ENCODE measurements around the gene LRRC37A.
"Not testable (repeated sequence)": the region's sequence is repeated elsewhere in the genome, so short reads cannot be mapped to it uniquely, and the experiment has no call there.

LRRC37A gene

DNA sequence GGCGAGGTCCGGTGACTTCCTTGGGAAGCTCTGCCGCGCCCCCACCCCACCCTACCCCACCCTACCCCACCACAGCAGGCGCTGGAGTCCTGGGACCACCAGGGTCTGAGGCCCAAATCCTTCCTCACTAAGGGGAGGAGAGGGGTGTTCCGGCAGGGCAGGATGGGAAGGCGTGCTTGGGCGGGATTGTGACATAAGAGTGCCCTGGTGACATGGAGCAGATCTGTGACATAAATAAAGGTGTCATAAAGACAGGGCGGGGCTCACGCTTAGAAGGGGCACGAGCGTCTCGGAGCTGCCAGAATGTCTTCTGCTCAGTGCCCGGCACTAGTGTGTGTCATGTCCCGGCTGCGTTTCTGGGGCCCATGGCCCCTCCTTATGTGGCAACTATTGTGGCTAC, at the start of gene LRRC37A:
Gene LRRC37A, plus strand, starts transcription at position 301 of the 400 bp plus-strand sequence. Its CDS starts 3 bp downstream, at position 304.
- not testable (repeated sequence) for DNase-seq (ENCODE audit: low read depth in 2 of 2)

DNA sequence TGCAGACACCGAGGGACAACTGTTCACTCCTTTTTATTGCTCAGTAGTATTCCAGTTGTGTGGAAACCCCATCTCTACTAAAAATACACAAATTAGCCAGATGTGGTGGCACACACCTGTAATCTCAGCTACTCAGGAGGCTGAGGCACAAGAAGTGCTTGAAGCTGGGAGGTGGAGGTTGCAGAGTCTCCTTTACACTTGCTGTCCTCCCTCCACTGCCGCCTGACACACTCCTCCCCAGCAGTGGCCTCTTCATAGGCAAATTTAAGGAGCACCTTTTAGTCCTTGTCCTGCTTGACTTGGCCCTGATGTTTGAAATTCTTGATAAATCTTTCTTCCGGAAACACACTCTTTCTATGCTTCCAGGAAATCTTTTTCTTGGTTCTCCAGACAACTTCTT, 45.8 kb upstream of the LRRC37A start:
- not testable (repeated sequence) for DNase-seq (ENCODE audit: low read depth in 2 of 2)

DNA sequence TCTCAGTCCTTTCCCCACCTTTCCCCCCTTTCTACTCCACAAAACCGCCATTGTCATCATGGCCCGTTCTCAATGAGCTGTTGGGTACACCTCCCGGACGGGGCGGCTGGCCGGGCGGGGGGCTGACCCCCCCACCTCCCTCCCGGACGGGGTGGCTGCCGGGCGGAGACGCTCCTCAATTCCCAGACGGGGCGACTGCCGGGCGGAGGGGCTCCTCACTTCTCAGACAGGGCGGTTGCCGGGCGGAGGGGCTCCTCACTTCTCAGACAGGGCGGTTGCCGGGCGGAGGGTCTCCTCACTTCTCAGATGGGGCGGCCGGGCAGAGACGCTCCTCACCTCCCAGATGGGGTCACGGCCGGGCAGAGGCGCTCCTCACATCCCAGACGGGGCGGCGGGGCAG, 42.1 kb upstream of the LRRC37A start:
- not testable (repeated sequence) for DNase-seq (ENCODE audit: low read depth in 2 of 2)

DNA sequence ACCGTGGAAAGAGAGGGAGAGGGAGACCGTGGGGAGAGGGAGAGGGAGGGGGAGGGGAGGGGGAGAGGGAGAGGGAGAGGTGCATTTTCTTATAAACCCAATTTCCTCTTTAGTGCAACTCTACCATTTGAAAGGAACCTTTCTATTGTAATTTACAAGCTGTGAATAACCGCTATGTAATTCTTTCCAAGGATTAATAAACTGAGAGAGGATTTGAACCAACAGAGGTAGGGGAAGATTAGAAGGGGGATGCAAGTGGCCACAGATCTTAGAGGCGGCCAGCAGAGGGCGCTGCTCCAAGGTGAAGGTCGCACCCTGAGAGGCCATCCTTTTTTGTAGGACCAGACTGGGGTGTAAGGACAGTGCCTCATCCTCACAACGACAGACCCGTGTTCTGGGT, 41.2 kb upstream of the LRRC37A start:
- DNase-seq (ENCODE audit: low read depth in 2 of 2): peak; percentile 13 to 16

DNA sequence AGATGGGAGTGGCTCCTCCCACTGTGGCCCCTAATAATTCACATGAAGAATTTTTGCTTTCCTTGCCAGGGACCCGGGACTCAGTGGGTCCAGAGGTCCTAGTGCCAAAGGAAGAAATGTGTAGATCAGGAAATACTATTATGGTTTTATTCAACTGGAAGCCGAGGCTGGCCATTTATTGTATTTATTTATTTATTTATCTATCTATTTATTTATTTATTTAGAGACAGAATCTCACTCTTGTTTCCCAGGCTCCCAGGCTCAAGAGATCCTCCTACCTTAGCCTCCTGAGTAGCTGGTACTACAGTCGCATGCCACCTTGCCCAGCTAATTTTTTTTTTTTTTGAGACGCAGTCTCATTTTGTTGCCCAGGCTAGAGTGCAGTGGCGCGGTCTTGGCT, 40.7 kb upstream of the LRRC37A start:
- DNase-seq (ENCODE audit: low read depth in 2 of 2): not testable (repeated sequence)

DNA sequence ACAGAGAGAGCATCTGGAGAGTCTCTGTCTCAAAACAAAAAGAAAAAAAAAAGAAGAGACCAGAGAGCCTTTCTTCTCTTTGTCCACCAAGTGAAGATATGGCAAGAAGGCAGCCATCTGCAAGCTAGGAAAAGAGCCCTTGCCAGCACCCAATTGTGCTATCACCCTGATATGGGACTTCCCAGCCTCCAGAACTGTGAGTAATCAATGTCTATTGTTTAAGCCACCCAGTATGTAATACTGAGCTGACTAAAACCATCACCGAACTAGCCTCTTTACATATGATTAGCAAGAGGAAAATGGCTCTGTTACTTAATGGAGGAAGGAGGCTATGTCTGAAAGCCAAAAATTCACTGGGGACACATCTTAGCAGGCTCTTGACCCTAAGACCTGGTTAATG, 38.6 kb upstream of the LRRC37A start:
- DNase-seq (ENCODE audit: low read depth in 2 of 2): not testable (repeated sequence)

DNA sequence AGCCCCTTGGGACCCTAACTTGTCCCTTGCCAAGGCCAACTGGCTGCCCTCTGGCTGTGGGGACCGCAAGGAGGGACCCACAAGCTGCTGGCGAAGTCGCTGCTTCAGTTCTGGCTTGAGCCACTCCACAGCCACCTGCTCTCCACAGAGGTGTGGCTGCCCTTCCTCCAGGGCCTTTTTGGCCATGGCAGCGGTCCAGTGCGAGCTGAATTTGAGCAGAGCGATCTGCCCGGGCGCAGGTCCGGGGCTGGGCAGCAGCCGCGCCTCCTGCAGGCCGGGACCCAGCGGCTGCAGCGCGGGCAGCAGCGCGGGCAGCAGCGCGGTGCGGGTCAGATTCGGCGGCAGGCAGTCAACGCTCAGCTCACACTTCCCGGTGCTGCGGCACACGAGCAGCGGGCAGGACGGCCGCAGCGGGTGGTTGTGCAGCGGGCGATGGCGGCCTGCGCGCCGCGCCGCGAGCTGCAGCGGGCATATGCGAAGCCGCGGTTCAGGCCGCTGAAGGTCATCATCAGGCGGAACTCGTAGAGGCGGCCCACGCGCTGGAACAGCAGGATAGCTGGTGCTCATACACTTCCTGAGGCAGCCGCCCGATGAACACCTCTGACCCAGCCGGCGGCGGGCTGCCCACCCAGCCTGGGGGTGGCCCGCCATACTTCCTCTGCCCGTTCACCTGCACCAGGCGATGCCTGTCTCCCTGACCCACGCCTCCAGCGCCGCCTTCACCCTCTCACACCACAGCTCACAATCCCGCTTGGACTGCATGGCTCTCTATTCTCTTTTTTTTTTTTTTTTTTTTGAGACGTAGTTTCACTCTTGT, 34.9 kb upstream of the LRRC37A start:
- DNase-seq (ENCODE audit: low read depth in 2 of 2): not testable (repeated sequence)

DNA sequence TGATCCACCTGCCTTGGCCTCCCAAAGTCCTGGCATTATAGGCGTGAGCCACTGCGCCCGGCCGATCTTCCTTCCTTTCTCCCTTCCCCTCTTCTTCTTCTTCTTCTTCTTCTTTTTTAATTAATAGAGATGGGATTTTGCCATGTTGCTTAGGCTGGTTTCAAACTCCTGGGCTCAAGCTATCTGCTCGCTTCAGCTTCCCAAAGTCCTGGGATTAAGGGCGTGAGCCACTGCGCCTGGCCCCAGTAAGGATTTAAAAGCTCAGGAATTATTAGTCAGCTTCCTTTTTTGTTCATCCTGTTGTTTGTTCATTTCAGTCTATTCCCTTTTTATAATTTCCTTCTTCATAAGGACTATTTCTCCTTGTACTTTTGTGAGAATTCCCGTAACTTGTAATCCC, 32.7 kb upstream of the LRRC37A start:
- no peak for DNase-seq (ENCODE audit: low read depth in 2 of 2)

DNA sequence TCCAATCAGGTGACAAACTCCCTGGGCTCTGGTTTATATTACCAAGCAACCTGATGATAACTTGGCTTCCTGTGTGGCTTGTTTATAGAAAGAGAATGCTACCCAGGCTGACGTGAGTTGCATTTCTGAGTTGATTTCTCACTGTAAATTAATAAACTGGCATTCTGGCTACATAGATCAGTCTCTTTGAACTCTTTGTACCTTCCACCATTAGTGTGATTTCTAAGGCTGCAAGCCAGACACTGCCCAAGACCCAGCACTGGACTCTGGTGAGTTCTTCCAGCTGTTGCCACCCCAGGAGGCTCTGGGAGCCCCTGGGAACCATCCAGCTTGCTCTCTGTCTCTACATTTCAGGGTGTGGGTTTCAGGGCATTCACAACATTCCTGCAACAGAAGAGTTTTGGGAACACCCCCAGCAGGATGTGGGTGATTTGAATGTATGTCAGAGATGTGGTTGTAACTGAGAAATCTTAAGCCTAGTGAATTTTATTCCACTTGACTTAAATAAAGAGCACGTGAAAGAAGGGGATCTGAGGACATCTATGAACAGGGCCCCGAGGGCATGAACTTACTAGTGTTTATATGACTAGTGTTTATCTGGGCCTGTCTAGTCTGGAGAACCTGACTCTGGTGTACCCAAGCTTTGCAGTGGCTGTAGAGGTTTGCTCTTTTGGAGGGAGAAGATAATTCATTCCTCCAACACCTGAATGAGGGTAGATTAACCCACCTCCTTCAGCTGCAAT, 30.3 kb upstream of the LRRC37A start:
- peak; percentile 76 to 83 for DNase-seq (ENCODE audit: low read depth in 2 of 2)

DNA sequence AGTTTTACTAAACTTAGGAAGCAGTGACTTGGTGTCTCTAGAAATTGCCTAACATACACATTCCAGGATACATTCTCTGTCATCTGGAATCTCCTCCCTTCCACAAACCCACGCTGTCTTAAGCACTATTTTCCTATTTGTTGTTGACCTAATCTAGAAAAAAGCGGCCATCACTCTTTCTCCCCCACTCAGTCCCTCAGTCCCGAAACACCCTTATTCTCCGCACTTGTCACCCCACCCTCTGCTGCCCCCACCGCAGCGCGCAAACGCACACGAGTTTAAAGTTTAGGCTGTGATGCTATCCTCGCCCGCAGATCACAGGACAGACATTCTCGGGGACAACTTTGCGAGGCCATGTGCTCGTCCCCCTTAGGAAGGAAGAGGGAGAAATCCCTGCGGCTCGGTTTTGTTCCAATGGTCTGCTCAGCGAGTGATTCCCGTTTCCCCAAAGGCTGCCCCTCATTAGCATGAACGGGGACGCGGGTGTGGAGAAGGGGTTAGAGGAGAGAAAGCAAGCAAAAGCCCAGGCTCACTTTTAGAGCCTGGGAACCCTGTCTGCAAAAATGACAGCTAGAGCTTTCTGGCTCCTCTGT, 28.8 kb upstream of the LRRC37A start:
- peak; percentile 47 to 50 for DNase-seq (ENCODE audit: low read depth in 2 of 2)

DNA sequence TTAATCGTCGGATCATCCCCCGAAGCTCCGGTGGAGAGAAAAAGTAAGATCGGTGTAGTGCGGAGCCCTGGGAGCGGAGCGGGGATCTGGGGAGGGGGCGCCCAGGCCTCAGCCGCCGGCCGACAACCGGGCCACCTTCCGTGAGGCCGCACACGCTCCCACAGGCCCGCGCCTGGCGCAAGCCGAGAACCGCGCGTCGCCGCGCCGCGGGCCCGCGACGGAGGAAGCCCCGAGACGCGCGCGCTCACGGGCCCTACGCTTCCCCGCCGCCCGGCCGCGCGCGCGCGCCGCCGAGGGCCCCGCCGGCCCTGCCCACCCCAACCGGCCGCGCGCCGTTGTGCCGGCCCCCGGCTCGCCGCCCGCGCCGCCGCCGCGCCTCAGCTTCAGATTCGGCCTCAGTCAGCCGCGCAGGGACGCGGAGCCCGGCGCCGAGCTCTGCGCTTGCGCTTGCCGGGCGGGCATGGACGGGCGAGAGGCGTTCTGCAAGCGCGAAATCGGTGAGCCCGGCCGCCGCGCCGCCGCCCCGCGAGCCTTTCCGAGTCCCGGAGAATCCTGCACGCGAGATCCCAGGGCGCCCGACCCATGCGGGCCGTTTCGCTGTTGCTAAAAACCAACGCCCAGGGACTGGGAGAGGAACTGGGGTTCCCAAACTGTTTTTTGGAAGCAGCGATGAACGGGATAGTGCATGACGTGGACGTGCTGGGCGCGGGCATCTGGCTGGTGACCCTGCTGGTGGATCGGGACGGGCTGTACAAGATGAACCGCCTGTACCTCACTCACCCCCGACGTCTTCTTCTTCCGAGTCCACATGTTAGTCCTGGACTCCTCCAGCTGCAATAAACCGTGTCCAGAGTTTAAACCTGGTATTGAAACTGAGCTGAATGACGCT, 28.0 kb upstream of the LRRC37A start:
- peak; percentile 65 for DNase-seq (ENCODE audit: low read depth in 2 of 2)

DNA sequence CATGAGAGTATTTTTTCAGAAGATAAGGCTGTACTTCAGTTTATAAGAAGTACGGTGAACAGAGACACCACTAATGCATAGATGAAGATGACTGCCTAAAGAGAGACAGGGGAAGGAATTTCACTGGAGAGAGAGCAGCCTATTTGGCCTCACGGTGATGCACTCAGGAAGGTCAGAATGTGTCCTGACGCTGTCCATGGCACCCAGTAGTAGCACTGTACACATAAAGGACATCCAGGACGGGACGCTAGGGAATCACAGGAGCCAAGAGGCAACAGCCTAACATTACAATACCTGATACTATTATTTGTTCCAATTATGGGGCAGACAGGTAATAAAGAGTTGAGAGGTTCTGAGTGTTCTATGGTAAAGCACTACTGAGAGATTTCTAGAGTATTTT, 24.9 kb upstream of the LRRC37A start:
- DNase-seq (ENCODE audit: low read depth in 2 of 2): no peak

DNA sequence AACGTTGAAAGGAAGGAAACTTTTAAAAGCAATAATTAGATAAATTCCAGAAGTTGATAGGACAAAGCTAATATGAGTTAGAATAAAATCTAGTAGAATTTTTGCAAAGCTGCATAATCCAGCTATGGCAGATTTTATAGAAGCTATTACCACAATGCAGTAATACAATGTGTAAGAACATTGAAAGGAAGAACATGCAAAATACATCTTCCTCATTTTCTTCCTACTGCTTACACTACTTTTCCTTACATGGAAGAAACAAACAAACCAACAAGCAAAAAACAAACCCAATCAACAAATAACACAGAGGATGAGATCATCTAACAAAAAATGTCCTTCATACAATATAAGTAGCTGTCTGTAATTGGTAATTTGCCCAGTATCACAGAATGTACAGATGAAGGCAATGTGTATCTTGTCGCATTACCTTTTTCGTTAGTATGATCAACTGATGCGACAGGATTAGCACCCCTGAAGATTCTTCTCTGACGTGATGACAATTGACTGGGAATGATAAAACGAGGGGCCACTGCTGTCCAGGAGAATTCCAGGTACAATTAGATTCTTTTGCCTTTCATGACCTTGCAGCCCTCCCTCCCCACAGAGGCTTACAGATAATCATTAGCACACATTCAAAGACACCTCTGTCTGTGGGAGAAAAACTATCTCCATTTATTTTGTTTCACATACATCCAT, 21.2 kb upstream of the LRRC37A start:
- DNase-seq (ENCODE audit: low read depth in 2 of 2): no peak

DNA sequence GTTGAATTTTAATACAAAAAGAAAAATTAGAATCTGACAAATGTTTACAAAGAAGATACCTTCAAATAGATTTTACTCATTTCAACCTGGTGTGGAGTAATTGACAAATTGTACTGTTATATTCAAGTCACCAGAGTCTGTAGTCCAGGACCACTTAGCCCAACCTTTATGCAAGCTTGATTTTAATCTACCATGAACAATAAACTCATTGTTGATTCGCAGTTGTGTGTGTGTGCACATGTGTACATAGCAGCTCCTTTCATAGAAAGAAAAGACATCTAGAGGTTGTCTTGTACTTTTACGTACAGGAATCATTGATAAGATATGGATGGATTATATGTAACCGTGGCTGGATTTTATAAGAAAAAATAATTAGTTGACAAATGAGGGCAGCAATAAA, 20.7 kb upstream of the LRRC37A start:
- DNase-seq (ENCODE audit: low read depth in 2 of 2): no peak

DNA sequence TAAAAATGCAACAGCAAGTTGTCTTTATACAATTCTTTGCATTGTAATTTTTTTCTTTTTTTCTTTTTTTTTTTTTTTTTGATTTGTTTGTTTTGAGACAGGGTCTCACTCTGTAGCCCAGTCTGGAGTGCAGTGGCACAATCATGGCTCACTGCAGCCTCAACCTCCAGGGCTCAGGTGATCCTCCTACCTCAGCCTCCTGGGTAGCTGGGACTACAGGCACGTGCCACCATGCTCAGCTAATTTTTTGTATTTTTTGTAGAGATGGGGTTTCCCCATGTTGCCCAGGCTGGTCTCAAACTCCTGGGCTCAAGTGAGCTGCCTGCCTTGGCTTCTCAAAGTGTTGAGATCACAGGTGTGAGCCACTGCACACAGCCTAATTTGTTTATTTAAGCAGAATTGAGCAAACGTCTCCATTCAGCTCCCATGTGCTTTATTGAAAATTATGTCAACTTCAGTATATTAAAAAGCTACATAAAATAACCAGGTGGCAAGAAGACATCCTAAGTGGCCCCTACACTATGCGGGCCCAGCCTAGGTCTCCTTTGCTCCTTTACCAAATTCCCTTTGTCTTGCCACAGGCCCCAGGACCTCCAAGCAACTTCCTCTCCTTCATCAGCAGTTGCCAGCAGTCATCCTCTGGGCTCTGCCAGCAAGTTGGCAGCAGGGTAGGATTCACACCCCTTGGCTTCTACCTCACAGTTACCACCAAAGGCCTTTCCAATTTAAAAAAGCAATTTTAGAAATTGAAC, 18.0 kb upstream of the LRRC37A start:
- not testable (repeated sequence) for DNase-seq (ENCODE audit: low read depth in 2 of 2)

DNA sequence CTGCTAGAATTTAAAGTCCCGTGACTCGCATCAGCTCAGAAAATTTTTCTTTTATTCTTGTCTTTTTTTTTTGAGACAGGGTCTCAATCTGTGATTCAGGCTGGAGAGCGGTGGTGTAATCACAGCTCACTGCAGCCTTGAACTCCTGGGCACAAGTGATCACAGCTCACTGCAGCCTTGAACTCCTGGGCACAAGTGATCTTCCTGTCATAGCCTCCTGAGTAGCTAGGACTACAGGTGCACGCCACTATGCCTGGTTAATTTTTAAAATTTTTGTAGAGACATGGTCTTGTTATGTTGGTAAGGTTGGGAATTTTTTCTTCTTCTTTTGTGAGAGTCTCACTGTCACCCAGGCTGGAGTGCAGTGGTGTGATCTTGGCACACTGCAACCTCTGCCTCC, 13.6 kb upstream of the LRRC37A start:
- DNase-seq (ENCODE audit: low read depth in 2 of 2): not testable (repeated sequence)

DNA sequence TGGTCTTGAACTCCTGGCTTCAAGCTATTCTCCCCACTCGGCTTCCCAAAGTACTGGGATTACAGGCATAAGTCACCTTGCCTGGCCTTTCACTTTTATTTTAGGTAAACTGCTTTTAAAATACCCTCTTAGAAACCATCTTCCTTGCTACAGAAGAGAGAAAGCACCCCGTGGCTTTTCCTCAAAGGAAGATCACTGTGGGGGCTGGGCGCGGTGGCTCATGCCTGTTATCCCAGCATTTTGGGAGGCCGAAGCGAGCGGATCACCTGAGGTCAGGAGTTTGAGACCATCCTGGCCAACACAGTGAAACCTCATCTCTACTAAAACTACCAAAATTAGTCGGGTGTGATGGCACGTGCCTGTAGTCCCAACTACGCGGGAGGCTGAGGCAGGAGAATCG, 12.3 kb upstream of the LRRC37A start:
- DNase-seq (ENCODE audit: low read depth in 2 of 2): not testable (repeated sequence)

DNA sequence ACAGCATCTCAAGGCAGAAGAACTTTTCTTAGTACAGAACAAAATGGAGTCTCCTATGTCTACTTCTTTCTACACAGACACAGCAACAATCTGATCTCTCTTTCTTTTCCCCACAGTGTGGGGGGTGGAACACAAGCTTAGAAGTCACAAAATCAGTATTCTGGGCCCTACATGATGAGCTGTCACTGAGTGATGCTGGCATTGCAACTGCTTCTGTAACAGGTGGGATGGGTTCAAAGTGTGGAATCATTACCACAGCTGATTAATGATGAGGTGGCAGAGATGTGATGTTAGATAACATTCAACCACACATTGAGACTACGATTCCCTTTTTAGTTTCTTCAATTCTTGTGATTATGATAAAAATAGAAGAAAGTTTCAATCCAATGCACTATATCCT, 10.5 kb upstream of the LRRC37A start:
- not testable (repeated sequence) for DNase-seq (ENCODE audit: low read depth in 2 of 2)

DNA sequence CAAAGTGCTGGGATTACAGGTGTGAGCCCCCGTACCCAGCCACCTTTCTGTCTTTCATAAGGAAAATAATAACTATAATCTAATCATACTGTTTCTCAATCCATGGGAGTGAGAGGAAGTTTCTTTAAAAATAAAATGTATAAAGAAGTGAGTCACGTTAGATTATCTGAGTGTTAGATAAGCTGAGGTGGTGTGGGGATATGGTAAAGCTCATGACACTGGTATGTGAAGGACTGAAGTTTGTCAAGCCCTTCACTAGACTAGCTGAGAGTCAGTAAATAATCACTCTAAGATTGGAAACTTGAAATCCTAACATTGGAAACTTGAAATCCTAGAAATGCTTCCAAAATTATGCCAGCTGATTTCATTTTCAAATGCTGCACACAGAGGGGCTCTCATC, 9.4 kb upstream of the LRRC37A start:
- DNase-seq (ENCODE audit: low read depth in 2 of 2): not testable (repeated sequence)

DNA sequence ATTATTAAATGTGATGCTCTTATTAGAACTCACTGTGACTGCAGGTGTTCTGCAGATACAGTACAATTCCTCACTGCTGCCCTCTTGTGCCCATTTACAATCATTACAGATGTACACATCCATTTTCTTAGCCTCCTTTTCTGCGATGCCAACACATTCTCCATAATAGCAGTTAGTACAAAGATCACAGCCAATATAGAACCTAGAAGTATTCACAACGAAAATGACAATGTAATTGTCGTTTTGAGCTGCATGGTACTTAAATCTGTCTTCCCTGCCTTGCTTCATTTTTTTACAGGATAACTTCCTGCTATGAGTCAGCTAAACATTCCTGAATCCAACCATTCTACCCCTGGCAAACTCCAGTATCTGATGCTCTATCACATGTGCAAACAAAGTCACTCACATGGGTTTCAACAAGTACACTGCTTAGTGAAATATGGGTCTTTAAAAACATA, 8.1 kb upstream of the LRRC37A start:
- DNase-seq (ENCODE audit: low read depth in 2 of 2): peak; percentile 46 to 51

All from fibroblast of skin of left quadriceps (primary cell).